T follicular helper cell (primary cell): Measurements from ENCODE around the gene SNX25.

Experiments used
- DNase-seq: peaks from one replicate; pipeline ENCODE4 v3.0.0-alpha.2; 2020; ENCODE audit warnings: low read depth

Gene SNX25

GRCh38 chr4:185379326-185380295 is 170.2 kb downstream of the SNX25 start:
- no peak for DNase-seq

DNA sequence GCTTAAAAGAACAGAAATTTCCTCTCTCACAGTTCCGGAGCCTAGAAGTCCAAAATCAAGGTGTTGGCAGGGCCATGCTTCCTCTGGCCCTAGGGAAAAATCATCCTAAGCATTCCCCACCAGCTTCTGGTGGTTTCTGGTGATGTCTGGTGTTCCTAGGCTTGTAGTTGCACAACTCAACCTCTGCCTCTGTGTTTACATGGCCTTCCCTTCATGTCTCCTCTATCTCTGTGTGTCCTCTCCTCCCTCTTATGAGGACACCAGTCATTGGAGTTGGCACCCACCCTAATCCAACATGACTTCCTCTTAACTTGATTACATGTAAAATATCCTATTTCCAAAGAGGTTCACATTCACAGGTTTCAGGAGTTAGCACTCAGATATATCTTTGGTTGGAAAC is 170.9 kb downstream of the SNX25 start:
- DNase-seq = no peak

- no peak for DNase-seq
Measured at GRCh38 chr4:185381288-185382196, 172.1 kb downstream of the SNX25 start.

DNA sequence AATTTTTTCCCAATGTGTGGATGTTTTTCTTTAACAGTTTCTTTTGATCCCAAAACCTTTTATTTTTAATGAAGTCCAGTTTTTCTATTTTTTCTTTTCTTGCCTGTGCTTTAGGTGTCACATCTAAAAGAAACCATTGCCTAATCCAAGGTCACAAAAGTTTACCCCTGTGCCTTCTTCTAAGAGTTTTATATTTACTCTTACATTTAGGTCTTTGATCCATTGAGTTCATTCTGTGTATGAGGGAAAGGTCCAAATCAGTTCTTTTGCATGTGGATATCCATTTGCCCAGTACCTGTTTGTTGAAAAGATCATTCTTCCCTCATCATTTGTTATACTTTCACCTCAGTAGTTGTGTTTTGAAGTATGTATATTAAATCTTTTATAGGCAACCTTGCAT is 173.4 kb downstream of the SNX25 start:
- no peak for DNase-seq

- no peak for DNase-seq
Measured at GRCh38 chr4:185383451-185383850, 174.1 kb downstream of the SNX25 start.

GRCh38 chr4:185384061-185384460 is 174.7 kb downstream of the SNX25 start:
- DNase-seq = no peak

DNA sequence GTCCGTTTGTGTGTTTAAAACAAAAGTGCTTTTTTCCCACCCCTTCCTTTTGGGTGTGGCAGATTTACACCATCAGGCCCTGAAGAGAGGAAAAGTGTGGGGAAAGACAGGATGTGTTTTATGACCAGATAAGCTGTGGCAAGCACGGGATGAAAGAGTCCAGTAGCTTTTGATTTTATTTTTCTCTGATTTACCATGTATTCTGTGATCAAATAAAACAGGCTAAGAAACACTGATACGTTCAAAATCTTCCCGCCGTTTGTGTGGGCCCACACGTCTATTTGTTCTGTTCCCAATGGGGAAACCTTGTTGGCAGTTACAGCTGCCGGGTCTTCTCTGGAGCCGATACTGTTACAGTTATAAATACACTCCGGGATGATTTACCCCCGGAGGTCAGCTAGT is 175.5 kb downstream of the SNX25 start:
- no peak for DNase-seq

GRCh38 chr4:185387957-185388356 is 178.6 kb downstream of the SNX25 start:
- DNase-seq = no peak

- no peak for DNase-seq
Measured at GRCh38 chr4:185390941-185391340, 181.5 kb downstream of the SNX25 start.

GRCh38 chr4:185392156-185392555 is 182.8 kb downstream of the SNX25 start:
- DNase-seq = no peak

DNA sequence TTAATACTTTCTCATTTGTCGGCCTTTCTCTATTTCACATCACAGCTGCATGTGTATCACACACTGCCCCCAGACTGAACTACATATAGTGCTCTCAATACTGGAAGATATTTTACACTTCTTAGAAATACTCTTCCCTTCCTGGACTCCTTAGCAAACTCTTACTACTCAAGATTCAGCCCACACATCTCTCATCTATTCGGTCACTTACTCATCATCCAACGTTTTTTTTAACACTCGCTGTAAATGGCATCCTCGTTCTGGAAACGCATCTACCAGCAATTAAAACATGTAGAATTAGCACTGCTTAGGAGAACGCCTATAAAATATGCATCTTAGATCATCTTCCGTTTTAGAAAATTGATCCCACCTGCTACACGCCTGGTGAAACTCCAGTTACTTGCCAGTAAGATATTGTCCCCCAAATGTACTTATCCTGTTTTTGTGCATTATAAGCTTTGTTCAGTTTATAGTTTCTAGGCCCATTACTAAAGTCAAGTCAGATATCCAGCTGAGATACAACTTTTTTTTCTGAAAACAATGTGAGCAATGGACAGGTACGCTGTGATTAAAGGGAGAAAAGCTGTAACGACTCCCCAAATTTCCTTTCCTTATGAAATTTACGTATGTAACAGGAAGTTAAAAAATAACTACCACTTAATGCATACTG is 185.3 kb downstream of the SNX25 start:
- no peak for DNase-seq

- DNase-seq = no peak
Measured at GRCh38 chr4:185395238-185395955, 186.0 kb downstream of the SNX25 start, which contains the start of gene LRP2BP. Gene LRP2BP, minus strand, starts transcription at chr4:185395924. Its CDS starts 17,738 bp downstream, at chr4:185378186.

DNA sequence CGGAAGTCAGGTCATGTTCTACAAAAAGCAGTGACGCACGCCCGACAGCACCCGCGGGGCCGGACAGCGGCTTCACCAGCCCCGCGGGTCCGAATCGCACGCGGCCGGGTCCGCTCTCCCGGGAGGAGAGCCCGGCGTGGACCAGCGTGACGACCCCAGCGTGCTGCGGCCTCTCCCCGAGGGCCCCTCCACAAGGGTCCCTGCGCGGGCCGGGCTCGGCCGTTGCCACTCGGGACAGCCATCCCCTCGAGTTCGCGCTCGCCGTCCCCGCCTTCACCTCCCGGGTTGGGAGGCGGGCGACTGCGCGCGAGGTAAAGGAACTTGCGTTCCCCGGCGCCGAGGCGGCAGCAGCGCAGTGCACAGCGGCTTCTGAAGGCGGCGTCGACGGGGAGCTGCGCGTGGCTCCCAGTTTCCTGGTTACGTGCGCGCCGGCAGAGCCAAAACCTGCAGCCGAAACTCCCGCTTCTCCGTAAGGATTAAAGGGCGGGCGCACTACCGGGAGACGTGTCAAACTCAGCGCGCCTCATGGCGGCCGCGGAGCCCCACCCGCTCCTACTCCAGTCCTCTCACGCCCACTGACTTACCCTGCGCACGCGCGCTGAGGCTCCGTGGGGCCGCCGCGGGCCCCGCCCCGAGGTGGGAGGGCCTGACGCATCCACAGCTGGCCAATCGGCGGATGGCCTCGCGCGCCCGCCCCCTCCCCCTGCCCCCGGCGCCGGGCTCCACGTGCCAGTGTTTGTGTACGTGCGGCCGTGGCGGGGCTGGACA is 186.7 kb downstream of the SNX25 start:
- peak; percentile 93 for DNase-seq

- no peak for DNase-seq
Measured at GRCh38 chr4:185396724-185397385, 187.5 kb downstream of the SNX25 start, which contains the start of gene ANKRD37. Gene ANKRD37, plus strand, starts transcription at chr4:185396841. Its CDS starts 83 bp downstream, at chr4:185396924.

DNA sequence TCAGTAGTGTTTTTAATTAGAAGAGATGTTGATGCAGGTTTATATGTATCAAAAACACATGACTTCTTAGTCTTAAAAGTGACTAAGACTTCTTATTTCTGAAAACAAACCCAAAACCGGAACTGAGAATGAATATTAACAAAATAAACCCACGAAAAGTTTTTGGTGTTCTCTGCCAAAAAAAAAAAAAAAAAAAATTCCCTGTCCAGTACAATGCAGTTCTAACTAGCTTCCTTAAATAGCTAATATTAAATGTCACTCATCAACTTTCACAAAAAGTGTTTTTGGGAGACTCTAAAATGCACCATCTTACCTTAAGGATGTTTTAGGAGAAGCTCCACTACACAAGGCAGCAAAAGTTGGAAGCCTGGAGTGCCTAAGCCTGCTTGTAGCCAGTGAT is 189.2 kb downstream of the SNX25 start:
- no peak for DNase-seq

- DNase-seq = no peak
Measured at GRCh38 chr4:185399466-185399865, 190.1 kb downstream of the SNX25 start.

DNA sequence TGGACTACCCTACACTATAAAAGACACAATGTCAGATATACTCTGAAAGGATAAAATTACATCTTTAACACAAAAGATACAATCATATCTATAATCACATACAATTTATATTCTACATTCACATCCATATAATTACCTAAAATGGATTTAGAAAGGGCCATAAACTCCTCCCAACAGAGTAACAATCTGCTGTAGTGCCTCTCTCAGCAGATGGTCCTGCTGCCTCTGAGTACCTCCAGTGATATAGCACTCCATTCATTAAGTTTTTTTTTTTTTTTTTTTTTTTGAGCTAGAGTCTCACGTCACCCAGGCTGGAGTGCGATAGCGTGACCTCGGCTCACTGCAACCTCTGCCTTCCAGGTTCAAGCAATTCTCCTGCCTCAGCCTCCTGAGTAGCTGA is 194.6 kb downstream of the SNX25 start:
- no peak for DNase-seq

DNA sequence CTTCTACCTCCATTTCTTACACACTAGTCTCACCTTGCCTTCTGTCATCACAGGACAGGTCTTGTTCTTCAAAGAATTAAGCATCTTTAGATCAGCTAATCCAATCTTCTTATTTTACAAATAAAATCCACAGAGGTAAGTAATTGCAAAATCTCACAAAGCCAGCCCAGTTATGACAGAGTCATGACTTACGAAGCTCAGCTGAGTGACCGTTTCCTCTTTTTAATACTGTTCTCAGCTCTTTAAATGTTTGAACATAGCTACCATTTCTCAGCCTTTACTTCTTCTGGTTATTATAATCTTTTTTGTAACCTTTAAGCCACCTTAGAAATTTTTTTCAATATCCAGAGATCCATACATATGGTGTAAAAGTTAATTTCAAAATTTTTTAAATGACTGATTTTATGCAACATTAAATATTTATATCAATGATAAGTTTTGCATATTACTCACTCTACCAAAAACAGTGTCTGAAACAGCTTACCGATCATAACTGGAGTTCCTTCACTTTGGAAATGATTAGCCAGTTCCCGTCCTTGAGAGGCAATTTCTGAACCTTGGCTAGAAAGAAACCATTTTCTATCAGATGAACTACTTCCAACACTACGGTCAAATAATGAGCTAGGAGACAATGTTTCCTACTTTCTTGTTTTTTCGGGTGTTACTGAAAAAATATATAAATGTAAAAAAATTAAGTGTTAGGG is 196.1 kb downstream of the SNX25 start:
- DNase-seq = no peak

DNA sequence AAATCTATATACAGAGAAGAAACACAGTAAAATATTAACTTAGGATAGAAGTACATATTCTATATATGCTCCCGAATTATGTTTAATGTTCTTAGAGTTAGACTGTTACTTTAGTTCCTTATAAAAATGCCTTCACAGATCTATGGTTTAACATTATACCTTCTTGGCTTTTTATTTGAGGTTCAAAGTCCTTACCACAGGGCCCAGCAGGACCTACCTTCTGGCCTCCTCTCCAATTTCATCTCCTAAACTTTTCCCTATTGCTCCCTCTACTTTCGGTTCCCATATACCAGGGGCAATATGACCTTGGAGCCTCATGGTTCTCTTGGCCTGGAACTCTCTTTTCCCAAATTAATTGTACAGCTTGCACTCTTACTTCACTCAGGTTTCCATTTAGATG is 199.0 kb downstream of the SNX25 start:
- no peak for DNase-seq
